ENCODE measurements around the gene SNRNP70.
"Not testable (repeated sequence)": the region's sequence is repeated elsewhere in the genome, so short reads cannot be mapped to it uniquely, and the experiment has no call there.

Gene SNRNP70

DNA sequence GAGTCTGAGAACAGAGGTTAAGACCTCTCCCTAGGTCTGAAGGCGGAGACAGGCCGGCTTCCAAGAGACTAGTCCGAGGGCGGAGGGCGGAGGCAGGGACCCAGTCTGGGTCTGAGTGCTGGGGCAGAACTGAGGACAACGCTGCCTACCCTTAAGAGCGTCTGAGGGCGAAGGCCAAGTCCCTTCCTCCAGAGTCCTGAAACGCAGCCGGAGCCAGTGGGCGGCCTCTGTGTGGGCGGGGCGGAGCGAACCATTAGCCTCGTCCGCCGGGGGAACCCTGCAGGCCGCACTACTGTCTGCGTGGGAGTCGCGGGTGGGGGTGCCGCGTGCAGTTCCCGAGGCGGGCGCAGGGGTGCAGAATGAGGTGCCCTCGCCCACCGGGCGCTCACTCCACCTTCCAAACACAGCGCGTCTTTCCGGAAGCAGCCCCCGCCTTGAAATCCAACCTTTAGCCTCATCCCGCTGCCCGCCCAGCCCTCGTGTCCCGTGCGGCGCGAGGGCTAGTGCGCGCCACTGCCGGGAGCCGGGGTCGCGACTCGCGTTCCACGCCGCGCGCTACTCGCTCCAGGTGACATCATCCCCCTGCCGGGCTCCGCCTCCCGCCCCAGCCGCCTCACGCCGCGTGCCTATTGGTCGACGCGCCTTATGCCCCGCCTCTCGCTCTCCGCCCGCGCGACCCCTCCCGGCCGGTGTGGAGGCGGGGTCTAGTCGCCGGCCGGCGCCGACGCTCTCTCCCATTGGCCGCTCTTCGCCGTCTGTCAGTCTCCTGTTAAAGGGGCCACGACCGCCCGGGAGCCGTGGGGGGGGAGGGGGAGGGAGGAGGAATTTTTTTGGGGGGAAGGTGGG is 33.5 kb downstream of the SNRNP70 start, which contains the start of gene C19orf73:
C19orf73 (minus strand) TSS at position 579 of the 846 bp plus-strand sequence; CDS start at position 458, 121 bp downstream.
- peaks cover 69% of the 10 kb centered on the region for H3K27me3 ChIP-seq
- H3K4me3 ChIP-seq (ENCODE audit: low read depth in 1 of 2, low read length in 1 of 2) = peak within 1 kb of the TSS; percentile 72 to 77
- TF ChIP-seq, protein P1, sequence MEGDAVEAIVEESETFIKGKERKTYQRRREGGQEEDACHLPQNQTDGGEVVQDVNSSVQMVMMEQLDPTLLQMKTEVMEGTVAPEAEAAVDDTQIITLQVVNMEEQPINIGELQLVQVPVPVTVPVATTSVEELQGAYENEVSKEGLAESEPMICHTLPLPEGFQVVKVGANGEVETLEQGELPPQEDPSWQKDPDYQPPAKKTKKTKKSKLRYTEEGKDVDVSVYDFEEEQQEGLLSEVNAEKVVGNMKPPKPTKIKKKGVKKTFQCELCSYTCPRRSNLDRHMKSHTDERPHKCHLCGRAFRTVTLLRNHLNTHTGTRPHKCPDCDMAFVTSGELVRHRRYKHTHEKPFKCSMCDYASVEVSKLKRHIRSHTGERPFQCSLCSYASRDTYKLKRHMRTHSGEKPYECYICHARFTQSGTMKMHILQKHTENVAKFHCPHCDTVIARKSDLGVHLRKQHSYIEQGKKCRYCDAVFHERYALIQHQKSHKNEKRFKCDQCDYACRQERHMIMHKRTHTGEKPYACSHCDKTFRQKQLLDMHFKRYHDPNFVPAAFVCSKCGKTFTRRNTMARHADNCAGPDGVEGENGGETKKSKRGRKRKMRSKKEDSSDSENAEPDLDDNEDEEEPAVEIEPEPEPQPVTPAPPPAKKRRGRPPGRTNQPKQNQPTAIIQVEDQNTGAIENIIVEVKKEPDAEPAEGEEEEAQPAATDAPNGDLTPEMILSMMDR (IDR thresholded peaks at IDR 0.05) = peak; percentile 21
- H3K27ac ChIP-seq = peak within 1 kb of the TSS; percentile 66
- no peaks in the 10 kb centered on the region for H3K36me3 ChIP-seq
- H3K4me1 ChIP-seq (ENCODE audit: control insufficient read depth in 1 of 2, insufficient read depth in 1 of 2, low read depth in 1 of 2, low read length in 1 of 2) = peaks cover 33 to 45% of the 10 kb centered on the region in 2 experiments
- no peaks in the 10 kb centered on the region for H3K9me3 ChIP-seq

DNA sequence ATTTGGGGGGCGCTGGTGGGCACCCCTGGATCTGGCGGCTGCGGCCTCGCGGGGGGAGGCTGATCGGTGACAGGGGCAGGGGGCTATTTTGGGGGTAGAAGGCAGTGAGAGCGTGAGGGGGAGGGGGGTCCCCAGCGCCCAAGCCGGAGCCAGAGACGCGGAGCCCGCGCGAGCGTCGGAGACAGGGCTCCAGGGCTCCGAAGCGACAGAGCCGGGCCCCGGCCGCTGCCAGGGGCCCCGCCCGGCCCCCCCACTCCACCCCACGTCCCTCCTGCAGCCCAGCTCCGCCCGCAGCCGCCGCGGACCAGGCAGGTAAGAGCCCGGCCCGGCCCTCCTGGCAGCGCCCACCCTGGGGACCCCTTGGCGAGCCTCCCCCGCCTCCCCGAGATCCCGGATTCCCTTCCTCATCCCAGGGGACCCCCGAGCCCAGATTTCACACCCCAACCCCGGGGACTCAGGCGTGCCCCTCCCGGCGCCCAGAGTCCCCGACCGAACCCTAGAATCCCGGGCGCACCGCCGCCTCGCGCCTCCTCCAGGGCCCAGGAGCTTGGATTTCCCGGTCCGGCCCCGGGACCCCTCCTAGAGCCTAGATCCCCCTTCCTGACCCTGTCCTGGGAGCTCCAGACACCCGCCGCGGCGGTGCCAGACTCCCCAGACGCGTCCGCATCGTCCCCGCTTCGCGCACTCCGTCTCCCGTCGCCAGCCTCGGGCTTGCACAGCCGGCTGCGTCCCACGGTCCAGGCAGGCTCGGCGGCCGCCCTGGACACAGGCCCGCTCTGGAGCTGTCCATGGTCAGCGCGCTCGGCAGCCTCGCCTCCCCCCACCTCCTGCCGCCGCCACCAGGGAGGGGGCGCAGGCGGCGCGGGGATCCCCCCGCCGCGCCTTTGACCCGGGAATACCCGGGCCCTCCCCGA is 34.4 kb downstream of the SNRNP70 start, which contains the start of gene PPFIA3:
PPFIA3 (plus strand) TSS at position 134 of the 914 bp plus-strand sequence. CDS start 8,330 bp downstream, outside the sequence.
- H3K27me3 ChIP-seq = peaks cover 71% of the 10 kb centered on the region
- H3K9me3 ChIP-seq = no peaks in the 10 kb centered on the region
- peak within 1 kb of the TSS; percentile 72 to 77 for H3K4me3 ChIP-seq (ENCODE audit: low read depth in 1 of 2, low read length in 1 of 2)
- H3K4me1 ChIP-seq (ENCODE audit: control insufficient read depth in 1 of 2, insufficient read depth in 1 of 2, low read depth in 1 of 2, low read length in 1 of 2) = peaks cover 27 to 38% of the 10 kb centered on the region in 2 experiments
- peak within 1 kb of the TSS; percentile 66 for H3K27ac ChIP-seq
- TF ChIP-seq, protein P1 (IDR thresholded peaks at IDR 0.05) = no peak
- no peaks in the 10 kb centered on the region for H3K36me3 ChIP-seq

DNA sequence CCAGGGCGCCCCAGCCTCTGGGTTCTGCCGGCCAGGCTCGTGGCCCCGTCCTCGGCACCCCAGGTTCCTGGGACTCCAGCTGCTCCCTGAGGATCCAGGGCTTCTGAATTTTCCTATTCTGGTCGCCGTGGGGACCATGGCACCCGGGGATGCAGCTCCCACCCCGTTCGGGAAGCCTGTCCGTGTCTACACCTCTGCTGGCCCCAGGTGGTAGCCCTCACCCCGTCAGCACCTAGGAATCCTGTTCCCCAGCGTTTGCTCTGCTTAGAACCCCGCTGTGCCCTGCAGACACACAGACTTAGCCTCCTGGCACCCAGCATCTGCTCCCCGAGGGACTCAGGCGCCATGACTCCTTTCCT is 35.1 kb downstream of the SNRNP70 start:
- TF ChIP-seq, protein P1 (IDR thresholded peaks at IDR 0.05) = no peak
- Histone ChIP-seq H3K4me3 (ENCODE audit: low read depth in 1 of 2, low read length in 1 of 2) (peak overlapping the region in 1 of 2 experiments; percentile 77), H3K9me3 (no peaks in the 10 kb centered on the region), H3K27ac (no peak overlapping the region), H3K27me3 (peaks cover 71% of the 10 kb centered on the region), H3K36me3 (no peaks in the 10 kb centered on the region), H3K4me1 (ENCODE audit: control insufficient read depth in 1 of 2, insufficient read depth in 1 of 2, low read depth in 1 of 2, low read length in 1 of 2) (peaks cover 22 to 33% of the 10 kb centered on the region in 2 experiments)

DNA sequence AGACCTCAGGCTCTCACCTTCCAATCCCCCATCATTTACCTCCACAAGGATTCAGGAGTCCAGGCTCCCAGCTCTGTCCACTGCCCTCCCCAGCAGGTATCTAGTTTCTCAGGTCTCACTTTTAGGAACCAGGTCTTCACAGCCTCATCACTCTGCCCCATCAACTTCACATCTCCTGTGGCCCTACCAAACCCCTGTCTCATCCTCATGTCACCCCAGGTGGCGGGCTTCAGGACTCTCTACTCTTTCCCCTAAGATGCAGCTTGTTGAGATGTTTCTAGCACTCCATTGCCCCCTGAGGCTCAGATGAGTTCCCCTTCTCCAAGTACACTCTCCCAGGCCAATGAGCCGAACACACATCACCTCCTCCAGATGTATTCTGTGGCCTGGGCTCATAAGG is 35.6 kb downstream of the SNRNP70 start:
- H3K4me1 ChIP-seq (ENCODE audit: control insufficient read depth in 1 of 2, insufficient read depth in 1 of 2, low read depth in 1 of 2, low read length in 1 of 2) = peaks cover 22 to 33% of the 10 kb centered on the region in 2 experiments
- TF ChIP-seq, protein P1 (IDR thresholded peaks at IDR 0.05) = no peak
- H3K9me3 ChIP-seq = no peaks in the 10 kb centered on the region
- no peak overlapping the region for H3K27ac ChIP-seq
- H3K4me3 ChIP-seq (ENCODE audit: low read depth in 1 of 2, low read length in 1 of 2) = no peak overlapping the region
- H3K27me3 ChIP-seq = peaks cover 75% of the 10 kb centered on the region
- no peaks in the 10 kb centered on the region for H3K36me3 ChIP-seq

DNA sequence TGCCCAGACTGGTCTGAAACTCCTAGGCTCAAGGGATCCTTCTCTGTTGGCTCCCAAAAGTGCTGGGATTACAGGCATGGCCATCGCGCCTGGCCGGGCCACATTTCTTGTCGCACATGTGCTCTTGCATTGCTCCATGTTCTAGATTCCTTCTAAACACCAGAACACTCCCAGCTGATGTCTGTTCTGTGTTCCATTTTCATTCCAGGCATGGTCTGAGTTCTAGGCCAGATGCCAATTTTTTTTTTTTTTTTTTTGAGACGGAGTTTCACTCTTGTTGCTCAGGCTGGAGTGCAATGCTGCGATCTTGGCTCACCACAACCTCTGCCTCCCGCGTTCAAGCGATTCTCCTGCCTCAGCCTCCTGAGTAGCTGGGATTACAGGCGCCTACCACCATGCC is 36.6 kb downstream of the SNRNP70 start:
- Histone ChIP-seq H3K27me3 (peaks cover 75% of the 10 kb centered on the region), H3K4me1 (ENCODE audit: control insufficient read depth in 1 of 2, insufficient read depth in 1 of 2, low read depth in 1 of 2, low read length in 1 of 2) (peaks cover 14 to 24% of the 10 kb centered on the region in 2 experiments)
- H3K9me3 ChIP-seq; H3K27ac ChIP-seq; H3K36me3 ChIP-seq; H3K4me3 ChIP-seq (ENCODE audit: low read depth in 1 of 2, low read length in 1 of 2): not testable (repeated sequence)

DNA sequence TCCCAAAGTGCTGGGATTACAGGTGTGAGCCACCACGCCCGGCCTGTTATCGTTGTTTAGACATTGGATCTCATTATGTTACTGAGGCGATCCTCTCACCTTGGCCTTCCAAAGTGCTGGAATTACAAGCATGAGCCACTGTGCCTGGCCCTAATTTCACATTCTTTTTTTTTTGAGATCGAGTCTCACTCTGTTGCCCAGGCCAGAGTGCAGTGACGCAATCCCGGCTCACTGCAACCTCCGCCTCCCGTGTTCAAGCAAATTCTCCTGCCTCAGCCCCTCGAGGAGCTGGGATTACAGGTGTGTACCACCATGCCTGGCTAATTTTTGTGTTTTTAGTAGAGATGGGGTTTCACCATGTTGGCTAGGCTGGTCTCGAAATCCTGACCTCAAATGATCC is 38.0 kb downstream of the SNRNP70 start:
- H3K4me1 ChIP-seq (ENCODE audit: control insufficient read depth in 1 of 2, insufficient read depth in 1 of 2, low read depth in 1 of 2, low read length in 1 of 2) = peaks cover 14 to 28% of the 10 kb centered on the region in 2 experiments
- H3K9me3 ChIP-seq; H3K4me3 ChIP-seq (ENCODE audit: low read depth in 1 of 2, low read length in 1 of 2); H3K36me3 ChIP-seq; H3K27ac ChIP-seq: not testable (repeated sequence)
- H3K27me3 ChIP-seq = peaks cover 74% of the 10 kb centered on the region
